ENCODE results near the gene KIF16B.

Gene KIF16B

GRCh38 chr20:16517946-16518783, 55.1 kb downstream of the KIF16B start:
- DNase-seq: no peak

DNA sequence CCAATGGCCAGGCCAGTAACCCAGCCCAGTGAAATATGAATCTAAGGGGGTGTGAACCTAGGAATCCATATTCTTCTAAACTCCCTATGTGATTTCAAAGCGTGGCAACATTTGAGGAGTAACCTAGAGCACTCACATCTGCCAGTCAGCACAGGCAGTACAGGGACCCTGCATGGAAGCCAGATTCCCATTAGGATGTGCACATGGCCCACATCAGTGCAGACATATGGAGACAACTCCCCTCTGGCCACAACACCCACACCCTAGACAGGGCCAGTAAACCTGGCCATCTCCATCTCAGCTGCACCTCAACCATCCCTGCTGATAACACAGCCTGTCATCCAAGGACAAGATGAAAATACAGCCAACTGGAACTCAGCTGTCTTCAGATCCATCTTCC, 56.5 kb downstream of the KIF16B start:
- DNase-seq: no peak

GRCh38 chr20:16515046-16515445, 58.2 kb downstream of the KIF16B start:
- DNase-seq: no peak

- no peak for DNase-seq
Measured at GRCh38 chr20:16514140-16514539, 59.1 kb downstream of the KIF16B start.

- no peak for DNase-seq
Measured at GRCh38 chr20:16505894-16506293, 67.4 kb downstream of the KIF16B start.

GRCh38 chr20:16501301-16501700, 71.9 kb downstream of the KIF16B start:
- no peak for DNase-seq

GRCh38 chr20:16500197-16500596, 73.1 kb downstream of the KIF16B start:
- DNase-seq: no peak

DNA sequence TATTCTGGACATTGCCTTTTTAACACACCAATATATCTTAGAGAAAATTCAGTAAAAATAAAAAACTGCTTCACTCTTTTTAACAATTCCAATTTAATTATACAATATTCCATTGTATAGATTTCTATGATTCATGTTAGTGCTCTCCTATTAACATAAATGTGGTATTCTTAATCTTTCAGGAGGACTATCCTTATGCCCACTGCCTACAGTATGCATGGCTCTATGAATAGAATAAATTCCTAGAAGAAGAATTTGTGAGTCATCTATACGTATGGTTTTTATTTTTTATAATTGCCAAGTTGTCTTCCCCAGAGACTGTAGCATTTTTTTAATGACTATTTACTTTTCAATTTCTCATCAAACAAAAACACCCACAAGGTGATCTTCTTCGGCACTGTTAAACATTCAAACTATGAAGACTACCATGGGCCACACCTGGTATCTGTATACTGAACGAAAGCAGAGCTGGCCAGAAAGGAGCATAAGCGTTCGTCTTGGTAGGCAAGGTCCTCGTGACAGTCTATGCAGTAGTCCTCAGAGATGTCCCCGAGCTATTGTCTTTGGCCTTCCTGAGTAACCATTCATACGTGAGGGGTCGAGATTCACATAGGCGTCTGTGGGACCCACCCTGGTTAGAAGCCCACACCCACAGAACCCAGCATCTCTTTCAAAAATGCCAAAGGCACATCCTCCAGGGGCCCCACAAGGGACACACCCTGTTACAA, 74.6 kb downstream of the KIF16B start:
- no peak for DNase-seq

GRCh38 chr20:16497896-16498295, 75.4 kb downstream of the KIF16B start:
- no peak for DNase-seq

GRCh38 chr20:16493486-16493885, 79.8 kb downstream of the KIF16B start:
- no peak for DNase-seq

GRCh38 chr20:16491294-16491905, 81.8 kb downstream of the KIF16B start:
- no peak for DNase-seq

DNA sequence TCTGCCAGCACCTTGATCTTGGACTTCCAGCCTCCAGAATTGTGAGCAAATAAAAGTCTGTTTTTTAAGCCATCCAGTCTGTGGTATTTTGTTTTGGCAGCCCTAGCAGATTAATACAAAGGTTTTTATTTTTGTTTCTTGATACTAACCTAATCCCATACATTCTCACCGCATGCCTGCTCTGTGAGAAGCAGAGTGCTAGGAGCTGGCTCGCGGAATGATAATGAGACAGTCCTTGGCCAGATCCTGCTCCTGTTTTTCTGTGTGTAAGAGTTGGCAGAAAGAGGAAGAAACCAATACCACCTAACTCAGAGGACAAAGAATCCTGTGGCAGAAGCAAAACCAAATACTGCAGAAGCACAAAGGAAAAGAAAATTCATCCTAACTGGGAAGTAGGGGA, 82.6 kb downstream of the KIF16B start:
- no peak for DNase-seq

DNA sequence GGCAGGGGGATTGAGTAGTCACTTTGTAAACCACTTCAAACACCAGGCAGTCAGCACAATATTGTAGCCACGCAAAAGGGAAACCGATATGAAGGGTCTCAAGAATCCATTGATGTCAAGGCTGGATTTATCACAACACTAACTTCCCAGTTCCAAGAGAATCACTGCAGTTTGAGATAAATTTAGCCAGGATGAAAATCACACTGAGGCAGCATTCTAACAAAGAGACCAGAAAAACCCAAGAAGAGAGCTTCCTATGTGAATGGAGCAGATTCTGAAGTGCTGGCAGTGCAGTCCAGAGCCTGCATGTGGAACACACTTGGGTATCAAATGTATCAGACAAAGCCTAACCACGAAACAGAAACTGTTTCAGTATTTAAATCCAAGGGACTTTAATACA, 84.6 kb downstream of the KIF16B start:
- DNase-seq: no peak

GRCh38 chr20:16488086-16488485, 85.2 kb downstream of the KIF16B start:
- DNase-seq: no peak

DNA sequence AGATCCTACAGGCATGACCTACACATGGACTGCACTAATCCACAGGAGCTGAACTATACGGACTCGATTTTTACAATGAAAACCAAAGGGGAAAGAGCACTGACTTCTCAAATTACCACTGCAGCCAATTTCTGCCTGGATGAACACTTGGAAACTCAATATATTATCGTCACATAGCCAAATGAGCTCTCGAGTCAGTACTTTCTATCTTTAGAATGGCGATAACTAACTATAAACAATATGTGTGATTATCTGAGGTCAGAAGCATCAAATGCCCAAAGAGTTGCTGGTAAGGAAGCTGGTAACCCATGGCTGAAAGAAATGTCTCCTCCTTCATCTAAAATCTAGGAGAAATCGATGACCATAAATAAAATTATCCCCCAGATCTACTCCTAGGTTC, 86.7 kb downstream of the KIF16B start:
- no peak for DNase-seq

GRCh38 chr20:16485401-16485800, 87.8 kb downstream of the KIF16B start:
- DNase-seq: no peak

DNA sequence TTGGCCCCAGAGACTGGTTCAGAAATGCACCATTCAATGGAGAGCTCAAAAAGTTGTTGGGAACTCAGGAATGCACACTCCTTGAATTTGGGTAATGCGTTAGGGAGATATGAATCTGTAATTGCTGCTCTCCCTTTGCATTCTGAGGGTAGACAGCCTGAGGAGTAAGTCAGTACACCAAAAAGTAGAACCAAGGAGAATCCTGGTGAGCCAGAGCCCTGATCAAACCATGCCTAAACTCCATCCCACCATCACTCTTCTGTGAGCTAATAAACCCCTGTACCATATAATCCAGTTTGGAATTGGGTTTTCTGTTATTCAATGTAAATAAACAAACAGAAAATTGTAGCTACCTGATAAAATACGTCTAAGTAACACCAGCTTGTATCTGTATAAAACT, 90.2 kb downstream of the KIF16B start:
- no peak for DNase-seq

DNA sequence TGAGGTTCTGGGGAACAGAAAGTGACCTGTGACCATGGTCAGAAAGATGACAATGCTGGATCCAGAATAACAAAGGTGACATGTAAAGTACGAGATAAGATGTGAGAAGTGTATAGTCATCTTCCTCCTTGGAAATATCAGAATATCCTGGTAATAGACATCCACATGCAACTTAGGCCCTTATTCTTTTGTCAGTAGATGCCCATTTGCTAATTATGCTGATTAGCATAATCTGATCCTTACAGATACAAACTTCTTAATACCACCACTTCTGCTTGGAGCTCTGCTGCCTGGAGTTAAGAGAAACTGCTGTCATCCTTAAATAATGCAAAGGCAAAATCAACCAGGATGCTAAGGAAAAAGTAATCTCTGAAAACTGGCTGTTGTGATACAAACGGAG, 91.3 kb downstream of the KIF16B start:
- DNase-seq: no peak

DNA sequence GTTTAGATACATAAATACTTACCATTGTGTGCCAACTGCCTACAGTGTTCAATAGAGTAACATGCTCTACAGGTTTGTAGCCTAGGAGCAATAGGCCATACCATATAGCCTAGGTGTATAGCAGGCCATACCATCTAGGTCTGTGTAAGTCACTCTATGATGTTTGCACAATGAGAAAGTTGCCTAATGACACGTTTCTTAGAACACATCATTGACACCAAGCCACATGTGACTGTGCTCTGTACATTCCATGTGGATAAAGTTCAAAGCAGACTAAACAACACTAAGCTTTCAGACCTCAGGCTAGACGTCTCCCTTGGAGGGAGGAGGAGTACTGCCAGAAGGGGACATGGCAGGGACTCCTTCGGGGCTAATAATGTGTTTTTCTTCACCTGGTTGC, 93.6 kb downstream of the KIF16B start:
- DNase-seq: no peak

- no peak for DNase-seq
Measured at GRCh38 chr20:16477632-16478031, 95.6 kb downstream of the KIF16B start.

DNA sequence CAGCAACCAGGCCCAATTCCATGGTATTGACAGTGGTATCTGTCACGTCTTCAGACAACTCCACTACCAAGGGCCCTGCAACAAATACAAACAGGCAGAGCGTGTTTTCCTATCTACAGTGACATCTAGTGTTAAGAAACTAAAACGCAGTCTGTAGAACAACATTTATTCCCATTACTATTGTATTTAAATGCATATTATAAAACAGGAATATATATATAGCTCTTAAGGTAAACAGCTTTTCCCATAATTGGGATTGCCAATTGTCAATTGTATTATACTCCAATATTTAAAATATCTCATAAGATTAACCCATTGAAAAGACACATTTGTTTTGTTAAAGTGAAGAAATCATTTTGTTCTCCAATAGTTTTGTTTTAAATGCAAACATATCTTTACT, 97.2 kb downstream of the KIF16B start:
- DNase-seq: no peak

DNA sequence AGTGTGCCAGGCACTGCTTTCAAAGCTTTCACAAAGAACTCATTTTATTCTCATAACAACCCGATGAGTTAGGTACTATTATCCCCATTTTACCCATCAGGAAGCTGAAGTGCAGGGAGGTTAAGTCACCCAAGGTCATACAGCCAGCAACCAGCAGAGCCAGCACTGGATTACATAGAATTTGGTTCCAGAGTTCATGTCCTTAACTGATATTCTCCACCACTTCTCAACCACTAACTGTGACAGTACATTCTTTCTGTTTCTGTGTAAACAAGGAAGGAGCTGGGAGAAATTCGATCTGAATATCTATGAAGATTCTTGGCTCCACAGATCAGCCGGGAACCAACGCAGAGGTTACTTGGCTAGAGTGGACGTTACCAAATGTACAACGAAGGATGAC, 98.0 kb downstream of the KIF16B start:
- DNase-seq: no peak

GRCh38 chr20:16474363-16474762, 98.9 kb downstream of the KIF16B start:
- DNase-seq: no peak
